ENCODE results near the gene FNBP1.

DNA sequence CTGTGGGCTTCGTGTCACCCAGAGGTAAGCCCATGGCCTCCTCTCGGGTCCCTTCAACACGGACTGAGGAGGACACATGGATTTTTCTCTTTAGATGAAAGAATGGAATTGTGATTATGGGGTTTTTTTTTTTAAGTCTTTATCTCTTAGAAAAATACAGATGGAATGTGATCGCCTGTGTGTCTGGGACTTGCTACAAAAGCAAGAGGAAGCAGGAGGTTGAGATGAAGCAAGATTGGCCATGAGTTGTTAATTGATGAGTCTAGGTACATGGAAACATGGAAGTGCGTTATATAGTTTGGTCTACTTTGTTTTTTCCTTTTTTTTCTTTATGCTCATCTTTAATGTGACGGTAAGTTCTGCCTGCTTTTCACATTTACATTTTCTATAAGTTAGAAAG lies 193.1 kb downstream of the FNBP1 start:
- TF ChIP-seq CTCF (conservative IDR thresholded peaks at IDR 0.05 in 1 of 2, IDR thresholded peaks at IDR 0.05 in 1 of 2; ENCODE audit: low read depth in 1 of 2, low read length in 2 of 2) (no peak), EZH2 (IDR thresholded peaks at IDR 0.05; ENCODE audit: low read length, missing control alignments) (no peak)

All from fibroblast of lung (primary cell).